AG10803 (cell line): ENCODE results near the gene MAT1A.

ENCODE experiments used
- DNase-seq: peaks from one replicate; pipeline ENCODE4 v3.0.0; 2010; ENCODE audit warnings: low read depth
- H3K4me3 ChIP-seq: 2 replicates; pipeline ENCODE4 v1.5.1; 2011; ENCODE audit warnings: mild to moderate bottlenecking, low read length, control low read depth
- CTCF ChIP-seq: conservative IDR thresholded peaks from 2 replicates; pipeline ENCODE4 v1.5.1; 2011; ENCODE audit warnings: mild to moderate bottlenecking, low read length, control low read depth, inconsistent platforms

MAT1A gene

GRCh38 chr10:80289451-80290287, at the start of gene MAT1A:
Gene MAT1A, minus strand, starts transcription at chr10:80289658. Its CDS starts 235 bp downstream, at chr10:80289423.
- peak; percentile 3 for DNase-seq
- TF ChIP-seq CTCF: no peak
- H3K4me3 ChIP-seq: no peak within 1 kb of the TSS

- no peak overlapping the region for H3K4me3 ChIP-seq
- TF ChIP-seq CTCF: no peak
- DNase-seq: no peak
Measured at GRCh38 chr10:80333983-80334382, 44.5 kb upstream of the MAT1A start.

GRCh38 chr10:80324891-80325364, 35.5 kb upstream of the MAT1A start:
- DNase-seq: no peak
- TF ChIP-seq CTCF: no peak

GRCh38 chr10:80324086-80324485, 34.6 kb upstream of the MAT1A start:
- peak; percentile 44 for DNase-seq
- TF ChIP-seq CTCF: no peak
- no peak overlapping the region for H3K4me3 ChIP-seq

More at GRCh38 chr10:80324891-80325364, 35.5 kb upstream of the MAT1A start:
- H3K4me3 ChIP-seq: no peak overlapping the region

- no peak for TF ChIP-seq CTCF
Measured at GRCh38 chr10:80323311-80323710, 33.9 kb upstream of the MAT1A start.

GRCh38 chr10:80322711-80323110, 33.3 kb upstream of the MAT1A start:
- no peak for TF ChIP-seq CTCF
- H3K4me3 ChIP-seq: no peak overlapping the region
- no peak for DNase-seq

More at GRCh38 chr10:80323311-80323710, 33.9 kb upstream of the MAT1A start:
- no peak overlapping the region for H3K4me3 ChIP-seq
- no peak for DNase-seq

GRCh38 chr10:80322158-80322557, 32.7 kb upstream of the MAT1A start:
- DNase-seq: no peak
- no peak for TF ChIP-seq CTCF

More at GRCh38 chr10:80322158-80322557, 32.7 kb upstream of the MAT1A start:
- H3K4me3 ChIP-seq: no peak overlapping the region
